ENCODE measurements around the gene RDH13.

GRCh38 chr19:55080121-55080967, 17.4 kb upstream of the RDH13 start:
- TF ChIP-seq GABPB1 (CRISPR knock-in tag; IDR thresholded peaks at IDR 0.05) (no peak), E2F4 (CRISPR knock-in tag; IDR thresholded peaks at IDR 0.05; ENCODE audit: borderline replicate concordance, low read depth) (no peak)
- TF ChIP-seq, protein P1, sequence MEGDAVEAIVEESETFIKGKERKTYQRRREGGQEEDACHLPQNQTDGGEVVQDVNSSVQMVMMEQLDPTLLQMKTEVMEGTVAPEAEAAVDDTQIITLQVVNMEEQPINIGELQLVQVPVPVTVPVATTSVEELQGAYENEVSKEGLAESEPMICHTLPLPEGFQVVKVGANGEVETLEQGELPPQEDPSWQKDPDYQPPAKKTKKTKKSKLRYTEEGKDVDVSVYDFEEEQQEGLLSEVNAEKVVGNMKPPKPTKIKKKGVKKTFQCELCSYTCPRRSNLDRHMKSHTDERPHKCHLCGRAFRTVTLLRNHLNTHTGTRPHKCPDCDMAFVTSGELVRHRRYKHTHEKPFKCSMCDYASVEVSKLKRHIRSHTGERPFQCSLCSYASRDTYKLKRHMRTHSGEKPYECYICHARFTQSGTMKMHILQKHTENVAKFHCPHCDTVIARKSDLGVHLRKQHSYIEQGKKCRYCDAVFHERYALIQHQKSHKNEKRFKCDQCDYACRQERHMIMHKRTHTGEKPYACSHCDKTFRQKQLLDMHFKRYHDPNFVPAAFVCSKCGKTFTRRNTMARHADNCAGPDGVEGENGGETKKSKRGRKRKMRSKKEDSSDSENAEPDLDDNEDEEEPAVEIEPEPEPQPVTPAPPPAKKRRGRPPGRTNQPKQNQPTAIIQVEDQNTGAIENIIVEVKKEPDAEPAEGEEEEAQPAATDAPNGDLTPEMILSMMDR (IDR thresholded peaks at IDR 0.05): no peak
- TF ChIP-seq, protein P2, sequence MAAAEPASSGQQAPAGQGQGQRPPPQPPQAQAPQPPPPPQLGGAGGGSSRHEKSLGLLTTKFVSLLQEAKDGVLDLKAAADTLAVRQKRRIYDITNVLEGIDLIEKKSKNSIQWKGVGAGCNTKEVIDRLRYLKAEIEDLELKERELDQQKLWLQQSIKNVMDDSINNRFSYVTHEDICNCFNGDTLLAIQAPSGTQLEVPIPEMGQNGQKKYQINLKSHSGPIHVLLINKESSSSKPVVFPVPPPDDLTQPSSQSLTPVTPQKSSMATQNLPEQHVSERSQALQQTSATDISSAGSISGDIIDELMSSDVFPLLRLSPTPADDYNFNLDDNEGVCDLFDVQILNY (CRISPR knock-in tag; IDR thresholded peaks at IDR 0.05): no peak
